Peyer's patch (tissue), 4 donors: Measurements from ENCODE around the gene EEF1AKMT3.

ENCODE experiments used
- CTCF ChIP-seq, 6 experiments: fragments of 450-650 bp in 4 of 6; fragments of 200-600 bp in 2 of 6; sonication (generic) in 1 of 6; IDR thresholded peaks; one replicate each; pipeline ENCODE4 v1.5.1; 2017 to 2019; ENCODE audit warnings: antibody characterized with exemption in 6 of 6, mild to moderate bottlenecking in 3 of 6, moderate library complexity in 1 of 6
- POLR2A ChIP-seq, 2 donors: fragments of 450-650 bp; IDR thresholded peaks; one replicate each; pipeline ENCODE4 v1.5.1; 2017; ENCODE audit warnings: antibody characterized with exemption in 2 of 2, mild to moderate bottlenecking in 2 of 2, moderate library complexity in 2 of 2

GRCh38 chr12:57732270-57732669 is 40.1 kb upstream of the EEF1AKMT3 start:
- TF ChIP-seq CTCF (IDR thresholded peaks at IDR 0.05) = no peak
- TF ChIP-seq POLR2A (IDR thresholded peaks at IDR 0.05) = no peak
